ENCODE data around the gene NPR2.

The NPR2 gene

DNA sequence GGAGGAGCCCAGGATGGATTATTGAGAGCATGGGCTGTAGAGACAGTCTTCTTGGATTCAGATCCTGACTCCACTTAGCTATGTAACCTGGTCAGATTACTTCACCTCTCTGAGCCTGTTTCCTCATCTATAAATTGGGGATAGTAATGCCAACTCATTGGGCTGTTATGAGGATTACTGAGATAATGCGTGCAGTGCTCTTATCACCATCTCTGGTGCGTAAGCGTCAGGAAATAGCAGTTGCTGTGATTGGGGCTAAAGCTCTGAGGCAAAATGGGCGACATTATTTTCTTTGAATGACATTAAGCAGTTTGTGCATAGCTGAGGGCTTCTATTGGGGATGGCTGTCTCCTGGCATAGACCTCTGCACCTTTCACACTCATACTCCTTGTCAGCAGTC lies 36.3 kb upstream of the NPR2 start:
- Histone ChIP-seq H3K27ac (ENCODE audit: low read length) (no peak overlapping the region), H3K27me3 (ENCODE audit: low read depth, low read length) (no peaks in the 10 kb centered on the region), H4K20me1 (ENCODE audit: insufficient read depth, low read length) (no peaks in the 10 kb centered on the region), H3K9me3 (ENCODE audit: insufficient read depth, low read length) (no peaks in the 10 kb centered on the region), H3K9ac (ENCODE audit: low read length) (no peak overlapping the region), H3K4me1 (ENCODE audit: low read length) (peaks cover 39% of the 10 kb centered on the region), H3K4me2 (ENCODE audit: low read length) (no peak overlapping the region), H3K79me2 (ENCODE audit: low read length) (peaks cover 26% of the 10 kb centered on the region), H2AFZ (ENCODE audit: low read depth, low read length) (no peak overlapping the region), H3K4me3 (ENCODE audit: low read length) (no peak overlapping the region), H3K36me3 (replicated peaks; ENCODE audit: low read depth, low read length) (peaks cover 12% of the 10 kb centered on the region)
- TF ChIP-seq, protein P1, sequence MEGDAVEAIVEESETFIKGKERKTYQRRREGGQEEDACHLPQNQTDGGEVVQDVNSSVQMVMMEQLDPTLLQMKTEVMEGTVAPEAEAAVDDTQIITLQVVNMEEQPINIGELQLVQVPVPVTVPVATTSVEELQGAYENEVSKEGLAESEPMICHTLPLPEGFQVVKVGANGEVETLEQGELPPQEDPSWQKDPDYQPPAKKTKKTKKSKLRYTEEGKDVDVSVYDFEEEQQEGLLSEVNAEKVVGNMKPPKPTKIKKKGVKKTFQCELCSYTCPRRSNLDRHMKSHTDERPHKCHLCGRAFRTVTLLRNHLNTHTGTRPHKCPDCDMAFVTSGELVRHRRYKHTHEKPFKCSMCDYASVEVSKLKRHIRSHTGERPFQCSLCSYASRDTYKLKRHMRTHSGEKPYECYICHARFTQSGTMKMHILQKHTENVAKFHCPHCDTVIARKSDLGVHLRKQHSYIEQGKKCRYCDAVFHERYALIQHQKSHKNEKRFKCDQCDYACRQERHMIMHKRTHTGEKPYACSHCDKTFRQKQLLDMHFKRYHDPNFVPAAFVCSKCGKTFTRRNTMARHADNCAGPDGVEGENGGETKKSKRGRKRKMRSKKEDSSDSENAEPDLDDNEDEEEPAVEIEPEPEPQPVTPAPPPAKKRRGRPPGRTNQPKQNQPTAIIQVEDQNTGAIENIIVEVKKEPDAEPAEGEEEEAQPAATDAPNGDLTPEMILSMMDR (IDR thresholded peaks at IDR 0.05; ENCODE audit: low read depth, low read length), result no peak
- TF ChIP-seq EZH2phosphoT487 (IDR thresholded peaks at IDR 0.05; ENCODE audit: low read depth), result no peak

DNA sequence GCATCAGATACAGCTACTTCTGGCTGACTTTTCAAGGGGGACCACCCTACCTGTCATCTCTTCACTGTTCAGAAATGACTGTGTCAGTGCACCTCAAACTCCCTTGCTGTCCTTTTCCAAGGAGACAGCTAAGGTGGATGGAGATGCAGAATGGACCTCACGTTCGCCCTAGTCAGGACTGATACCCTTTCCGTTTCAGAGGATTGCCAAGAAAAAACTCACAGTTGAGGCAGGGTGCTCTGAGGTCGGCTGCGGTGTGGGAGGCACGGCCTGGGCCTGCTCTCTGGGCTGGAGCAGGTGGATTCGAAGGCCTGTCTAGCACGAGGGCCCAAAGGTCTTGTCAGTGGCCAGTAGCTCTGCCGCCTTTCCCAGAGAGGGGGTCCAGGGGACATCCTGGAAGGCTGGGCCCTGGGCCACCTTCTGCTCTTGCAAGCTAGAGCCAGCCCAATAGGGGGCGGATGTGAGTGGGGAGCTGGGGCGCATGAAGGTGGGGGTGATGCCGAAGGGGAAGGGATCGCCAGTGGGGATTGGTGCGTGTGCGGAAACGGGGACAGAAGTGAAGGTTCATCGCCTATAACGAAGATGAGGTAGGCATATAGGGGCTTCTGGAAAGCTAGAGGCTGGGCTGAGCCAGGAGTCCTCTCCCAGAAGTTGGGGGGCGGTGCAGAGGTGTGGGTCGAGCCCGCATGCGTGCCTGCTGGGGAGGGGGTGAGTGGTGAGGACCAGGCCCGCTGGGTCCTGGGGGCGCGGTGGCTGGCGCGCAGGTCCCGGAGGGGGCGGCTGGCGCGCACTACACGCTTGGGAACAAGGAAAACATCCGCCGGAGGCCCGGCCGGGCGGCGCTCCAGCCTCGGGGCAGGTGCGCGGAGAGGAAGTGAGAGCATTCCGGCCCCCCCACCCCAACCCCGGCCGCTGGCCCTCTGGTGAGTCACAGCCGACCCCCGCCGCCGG lies 34.8 kb upstream of the NPR2 start:
- H3K4me1 ChIP-seq (ENCODE audit: low read length), result peaks cover 34% of the 10 kb centered on the region
- no peaks in the 10 kb centered on the region for H4K20me1 ChIP-seq (ENCODE audit: insufficient read depth, low read length)
- peaks cover 14% of the 10 kb centered on the region for H3K36me3 ChIP-seq (replicated peaks; ENCODE audit: low read depth, low read length)
- peak overlapping the region; percentile 84 for H3K4me2 ChIP-seq (ENCODE audit: low read length)
- no peaks in the 10 kb centered on the region for H3K27me3 ChIP-seq (ENCODE audit: low read depth, low read length)
- no peaks in the 10 kb centered on the region for H3K9me3 ChIP-seq (ENCODE audit: insufficient read depth, low read length)
- peak overlapping the region; percentile 94 for H3K27ac ChIP-seq (ENCODE audit: low read length)
- TF ChIP-seq, protein P1 (IDR thresholded peaks at IDR 0.05; ENCODE audit: low read depth, low read length), result peak; percentile 70
- no peak for TF ChIP-seq EZH2phosphoT487 (IDR thresholded peaks at IDR 0.05; ENCODE audit: low read depth)
- H3K9ac ChIP-seq (ENCODE audit: low read length), result peak overlapping the region; percentile 94
- H3K79me2 ChIP-seq (ENCODE audit: low read length), result peaks cover 32% of the 10 kb centered on the region
- H2AFZ ChIP-seq (ENCODE audit: low read depth, low read length), result no peak overlapping the region
- peak overlapping the region; percentile 86 for H3K4me3 ChIP-seq (ENCODE audit: low read length)

DNA sequence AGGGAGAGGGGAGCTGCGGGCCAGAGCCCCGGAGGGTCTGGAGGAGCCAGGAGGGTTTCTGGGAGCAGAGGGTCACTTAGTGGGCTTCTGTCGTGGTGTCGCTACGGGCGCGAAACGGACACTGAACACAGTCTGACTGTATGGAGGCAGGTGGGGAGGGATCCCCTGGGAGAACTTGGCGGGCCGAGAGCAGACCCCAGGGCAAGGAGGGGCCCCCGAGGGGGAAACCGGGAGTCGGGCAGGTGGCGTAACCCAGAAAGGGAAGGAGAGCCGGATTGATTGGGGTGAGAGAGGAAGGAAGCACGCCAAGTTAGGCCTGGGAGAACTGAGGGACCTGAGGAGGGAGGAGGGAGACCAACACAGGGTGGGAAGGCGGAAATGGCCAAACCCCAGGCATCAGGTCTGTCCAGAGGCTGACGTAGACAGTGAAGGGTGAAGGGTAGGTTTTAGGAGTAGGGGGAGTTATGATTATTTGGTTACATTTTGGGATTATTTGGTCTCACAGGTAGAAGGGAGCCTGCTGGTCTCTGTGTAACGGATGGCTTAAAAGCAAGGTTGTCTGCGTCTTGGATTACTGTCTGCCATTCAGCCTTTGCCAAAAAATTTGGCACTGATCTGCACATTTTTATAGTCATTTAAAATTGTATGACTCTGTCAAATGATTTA lies 34.0 kb upstream of the NPR2 start:
- Histone ChIP-seq H3K79me2 (ENCODE audit: low read length) (peaks cover 32% of the 10 kb centered on the region), H3K4me2 (ENCODE audit: low read length) (peak overlapping the region; percentile 84)
- TF ChIP-seq EZH2phosphoT487 (IDR thresholded peaks at IDR 0.05; ENCODE audit: low read depth), result no peak
- TF ChIP-seq, protein P1 (IDR thresholded peaks at IDR 0.05; ENCODE audit: low read depth, low read length), result no peak

GRCh38 chr9:35757892-35758275 lies 33.5 kb upstream of the NPR2 start:
- Histone ChIP-seq H3K27me3 (ENCODE audit: low read depth, low read length) (no peaks in the 10 kb centered on the region), H3K4me2 (ENCODE audit: low read length) (peak overlapping the region; percentile 84), H3K9me3 (ENCODE audit: insufficient read depth, low read length) (no peaks in the 10 kb centered on the region), H3K4me3 (ENCODE audit: low read length) (peak overlapping the region; percentile 86), H4K20me1 (ENCODE audit: insufficient read depth, low read length) (no peaks in the 10 kb centered on the region), H3K79me2 (ENCODE audit: low read length) (peaks cover 32% of the 10 kb centered on the region), H3K9ac (ENCODE audit: low read length) (peak overlapping the region; percentile 94), H2AFZ (ENCODE audit: low read depth, low read length) (no peak overlapping the region), H3K4me1 (ENCODE audit: low read length) (peaks cover 34% of the 10 kb centered on the region), H3K27ac (ENCODE audit: low read length) (peak overlapping the region; percentile 94), H3K36me3 (replicated peaks; ENCODE audit: low read depth, low read length) (peaks cover 13% of the 10 kb centered on the region)
- TF ChIP-seq, protein P1 (IDR thresholded peaks at IDR 0.05; ENCODE audit: low read depth, low read length), result no peak
- TF ChIP-seq EZH2phosphoT487 (IDR thresholded peaks at IDR 0.05; ENCODE audit: low read depth), result no peak

More for the DNA sequence above, 34.0 kb upstream of the NPR2 start:
- Histone ChIP-seq H4K20me1 (ENCODE audit: insufficient read depth, low read length) (no peaks in the 10 kb centered on the region), H3K4me3 (ENCODE audit: low read length) (peak overlapping the region; percentile 86), H3K9me3 (ENCODE audit: insufficient read depth, low read length) (no peaks in the 10 kb centered on the region), H2AFZ (ENCODE audit: low read depth, low read length) (peak overlapping the region; percentile 47; the same call in 1 of the 2 replicates), H3K27ac (ENCODE audit: low read length) (peak overlapping the region; percentile 94), H3K9ac (ENCODE audit: low read length) (peak overlapping the region; percentile 94), H3K27me3 (ENCODE audit: low read depth, low read length) (no peaks in the 10 kb centered on the region), H3K4me1 (ENCODE audit: low read length) (peaks cover 34% of the 10 kb centered on the region), H3K36me3 (replicated peaks; ENCODE audit: low read depth, low read length) (peaks cover 13% of the 10 kb centered on the region)

Measured in OCI-LY3 (cell line).